Measurements from ENCODE around the gene SESN3.

- TF ChIP-seq POLR2A (IDR thresholded peaks at IDR 0.05) (no peak), CTCF (IDR thresholded peaks at IDR 0.05) (no peak), POLR2AphosphoS5 (IDR thresholded peaks at IDR 0.05) (no peak), EP300 (IDR thresholded peaks at IDR 0.05) (no peak)
These were observed 45.1 kb upstream of the SESN3 start for GRCh38 chr11:95276139-95276538.
